H1 (cell line): Measurements from ENCODE around the gene FOXO1. TPM values are rescaled to one million over a fixed set of nuclear protein-coding genes. Genes with fewer than 3 reads are reported as not detected.

ENCODE experiments used
- CTCF ChIA-PET: fragments of 300-600 bp; sonication (Branson Sonifier 250); formaldehyde crosslinking; loops from one replicate; lab custom pipeline; 2021; ENCODE audit not compliant: partially characterized antibody; lab: Charles Lee
- POLR2A ChIA-PET: fragments of 300-600 bp; sonication (Branson Sonifier 250); formaldehyde crosslinking; loops from one replicate; lab custom pipeline; 2021; ENCODE audit warnings: inconsistent platforms; ENCODE audit not compliant: partially characterized antibody; lab: Charles Lee
- DNase-seq, 2 experiments: peaks; one replicate each; pipeline versions ENCODE4 v3.0.0 to v3.0.0-alpha.2; 2010 to 2022; ENCODE audit warnings: low spot score in 2 of 2, low read depth in 1 of 2, mixed read lengths in 1 of 2
- FAIRE-seq: peaks from 2 replicates; lab custom pipeline; 2011; peaks lifted over from hg19 to GRCh38; lab: Jason Lieb, UNC
- H2AFZ ChIP-seq: 2 replicates; pipeline ENCODE4 v1.8.1; 2012; ENCODE audit warnings: low read length, inconsistent platforms
- H2AK5ac ChIP-seq: 2 replicates; pipeline ENCODE4 v1.6.1; 2013; ENCODE audit warnings: low read depth, low read length
- H2BK120ac ChIP-seq: replicated peaks from 2 replicates; pipeline ENCODE3; 2013; ENCODE audit warnings: low read depth, low read length, inconsistent platforms
- H2BK12ac ChIP-seq: 2 replicates; pipeline ENCODE4 v1.6.1; 2013; ENCODE audit warnings: low read depth, low read length
- H2BK15ac ChIP-seq: 2 replicates; pipeline ENCODE4 v1.6.1; 2013; ENCODE audit warnings: low read length
- H2BK20ac ChIP-seq: 2 replicates; pipeline ENCODE4 v1.6.1; 2013; ENCODE audit warnings: low read length
- H2BK5ac ChIP-seq: 2 replicates; pipeline ENCODE4 v1.6.1; 2013; ENCODE audit warnings: low read depth, low read length
- H3K14ac ChIP-seq: 2 replicates; pipeline ENCODE4 v1.6.1; 2013; ENCODE audit warnings: inconsistent platforms; ENCODE audit not compliant: insufficient read length
- H3K18ac ChIP-seq: 2 replicates; pipeline ENCODE4 v1.6.1; 2013; ENCODE audit warnings: low read length; ENCODE audit errors: extremely low read depth
- H3K23ac ChIP-seq: 2 replicates; pipeline ENCODE4 v1.6.1; 2013; ENCODE audit warnings: inconsistent platforms; ENCODE audit not compliant: insufficient read length
- H3K23me2 ChIP-seq: 2 replicates; pipeline ENCODE4 v1.6.1; 2013; ENCODE audit warnings: low read depth, low read length
- H3K27ac ChIP-seq: 2 replicates; pipeline ENCODE4 v1.6.1; 2011; ENCODE audit warnings: low read depth, low read length, inconsistent platforms
- H3K27me3 ChIP-seq, 4 experiments: replicated peaks in 1 of 4; 1 replicate in 1 of 4; 2 replicates in 3 of 4; pipeline versions ENCODE4 v1.6.1 to v1.8.1; 2011 to 2013; ENCODE audit warnings: low read length in 3 of 4, mild to moderate bottlenecking in 3 of 4, inconsistent platforms in 2 of 4, mixed read lengths in 2 of 4, moderate library complexity in 1 of 4; ENCODE audit not compliant: control insufficient read depth in 3 of 4, insufficient read depth in 3 of 4; ENCODE audit errors: extremely low read depth in 1 of 4
- H3K36me3 ChIP-seq, 4 experiments: 2 replicates each; pipeline versions ENCODE4 v1.6.1 to v1.8.1; 2011 to 2013; ENCODE audit warnings: mild to moderate bottlenecking in 4 of 4, low read length in 3 of 4, moderate library complexity in 2 of 4, control low read depth in 1 of 4, inconsistent platforms in 1 of 4; ENCODE audit not compliant: insufficient read depth in 4 of 4, control insufficient read depth in 2 of 4
- H3K4ac ChIP-seq: replicated peaks from 2 replicates; pipeline ENCODE3; 2013; ENCODE audit warnings: low read length, low read depth, mixed read lengths, inconsistent platforms; ENCODE audit not compliant: insufficient read length
- H3K4me1 ChIP-seq, 4 experiments: replicated peaks in 1 of 4; 1 replicate in 1 of 4; 2 replicates in 3 of 4; pipeline versions ENCODE4 v1.6.1 to v1.8.1; 2011 to 2013; ENCODE audit warnings: low read length in 3 of 4, inconsistent platforms in 2 of 4, mixed read lengths in 1 of 4; ENCODE audit not compliant: insufficient read depth in 4 of 4, control insufficient read depth in 3 of 4
- H3K4me2 ChIP-seq, 2 experiments: 2 replicates each; pipeline versions ENCODE4 v1.6.1 to v1.8.1; 2011 to 2013; ENCODE audit warnings: low read depth in 2 of 2, low read length in 2 of 2, control low read depth in 1 of 2, inconsistent platforms in 1 of 2, mild to moderate bottlenecking in 1 of 2; ENCODE audit not compliant: insufficient read depth in 1 of 2
- H3K4me3 ChIP-seq, 4 experiments: fragments of 200-600, 300-600 bp in 1 of 4; sonication (generic), shearing (Covaris generic), sonication (Bioruptor Twin) in 1 of 4; 2 replicates each; pipeline versions ENCODE4 v1.5.1 to v1.8.1; 2011 to 2016; ENCODE audit warnings: low read length in 4 of 4, low read depth in 3 of 4, control low read depth in 2 of 4, inconsistent platforms in 2 of 4, mild to moderate bottlenecking in 2 of 4, mixed read lengths in 1 of 4, moderate library complexity in 1 of 4; ENCODE audit not compliant: insufficient read depth in 2 of 4; ENCODE audit errors: extremely low read depth in 1 of 4
- H3K56ac ChIP-seq: replicated peaks from 2 replicates; pipeline ENCODE3; 2013; ENCODE audit warnings: low read depth, mild to moderate bottlenecking, mixed read lengths, low read length, inconsistent platforms; ENCODE audit not compliant: insufficient read length
- H3K79me1 ChIP-seq: 2 replicates; pipeline ENCODE4 v1.6.1; 2013; ENCODE audit warnings: low read depth, low read length, control low read depth
- H3K79me2 ChIP-seq, 2 experiments: 2 replicates each; pipeline versions ENCODE4 v1.6.1 to v1.8.1; 2012 to 2013; ENCODE audit warnings: low read length in 2 of 2, mild to moderate bottlenecking in 2 of 2, inconsistent platforms in 1 of 2; ENCODE audit not compliant: insufficient read depth in 2 of 2, control insufficient read depth in 1 of 2
- H3K9ac ChIP-seq, 4 experiments: replicated peaks in 1 of 4; 1 replicate in 1 of 4; 2 replicates in 3 of 4; pipeline versions ENCODE4 v1.6.1 to v1.8.1; 2011 to 2013; ENCODE audit warnings: low read depth in 3 of 4, low read length in 3 of 4, control low read depth in 2 of 4, mild to moderate bottlenecking in 2 of 4, moderate library complexity in 2 of 4, inconsistent platforms in 1 of 4; ENCODE audit errors: extremely low read depth in 1 of 4
- H3K9me3 ChIP-seq, 2 experiments: 2 replicates each; pipeline versions ENCODE4 v1.6.1 to v1.8.1; 2012 to 2013; ENCODE audit warnings: mild to moderate bottlenecking in 2 of 2, moderate library complexity in 2 of 2, control low read depth in 1 of 2, inconsistent platforms in 1 of 2, low read depth in 1 of 2, low read length in 1 of 2, mixed read lengths in 1 of 2; ENCODE audit not compliant: insufficient read depth in 2 of 2
- H4K20me1 ChIP-seq, 2 experiments: replicated peaks in 1 of 2; 2 replicates each; pipeline versions ENCODE3 to v1.8.1; 2011 to 2013; ENCODE audit warnings: inconsistent platforms in 2 of 2, low read length in 2 of 2, mild to moderate bottlenecking in 1 of 2; ENCODE audit not compliant: insufficient read depth in 2 of 2, control insufficient read depth in 1 of 2
- H4K5ac ChIP-seq: 2 replicates; pipeline ENCODE4 v1.6.1; 2013; ENCODE audit warnings: low read length, low read depth, mixed read lengths, inconsistent platforms; ENCODE audit not compliant: insufficient read length
- H4K8ac ChIP-seq: 2 replicates; pipeline ENCODE4 v1.8.0; 2013; ENCODE audit warnings: mild to moderate bottlenecking, moderate library complexity, low read length, inconsistent platforms; ENCODE audit not compliant: insufficient read depth; ENCODE audit errors: extremely low read depth
- H4K91ac ChIP-seq: replicated peaks from 2 replicates; pipeline ENCODE3; 2013; ENCODE audit warnings: low read length, mixed read lengths, inconsistent platforms; ENCODE audit not compliant: insufficient read length
- BRCA1 ChIP-seq: IDR thresholded peaks from 2 replicates; pipeline ENCODE4 v1.6.1; 2012; ENCODE audit warnings: low read depth, low read length, improper control_type of control experiment
- EP300 ChIP-seq, 2 experiments: IDR thresholded peaks; 1 replicate in 1 of 2; 2 replicates in 1 of 2; pipeline ENCODE4 v1.6.1; 2011 to 2012; ENCODE audit warnings: low read depth in 2 of 2, low read length in 2 of 2, mild to moderate bottlenecking in 2 of 2, borderline replicate concordance in 1 of 2, inconsistent platforms in 1 of 2, moderate library complexity in 1 of 2
- FOSL1 ChIP-seq: IDR thresholded peaks from 2 replicates; pipeline ENCODE4 v1.6.1; 2011; ENCODE audit warnings: mild to moderate bottlenecking, low read depth, low read length, moderate library complexity; ENCODE audit not compliant: insufficient read depth
- POLR2AphosphoS5 ChIP-seq: IDR thresholded peaks from 2 replicates; pipeline ENCODE4 v1.6.1; 2011; ENCODE audit warnings: low read depth, low read length
- POU5F1 ChIP-seq: IDR thresholded peaks from 2 replicates; pipeline ENCODE4 v1.6.1; 2011; ENCODE audit warnings: low read depth, mild to moderate bottlenecking, low read length, moderate library complexity
- SP4 ChIP-seq: IDR thresholded peaks from 2 replicates; pipeline ENCODE4 v1.6.1; 2012; ENCODE audit warnings: low read length, inconsistent platforms
- TAF1 ChIP-seq: IDR thresholded peaks from 2 replicates; pipeline ENCODE4 v1.6.1; 2011; ENCODE audit warnings: mild to moderate bottlenecking, low read depth, low read length
- WGBS, 2 experiments: shearing (Covaris generic) in 1 of 2; methylation state at CpG; one replicate each; pipeline versions ENCODE4 v1.1.6 to v1.1.7; 2013 to 2015; ENCODE audit warnings: low lambda C conversion rate in 2 of 2, mixed read lengths in 2 of 2, inconsistent platforms in 1 of 2, low coverage in 1 of 2, missing lambda C conversion rate in 1 of 2; ENCODE audit not compliant: insufficient replicate concordance in 2 of 2, insufficient coverage in 1 of 2, insufficient read length in 1 of 2; ENCODE audit errors: extremely low coverage in 1 of 2, missing lambda C conversion rate in 1 of 2; 5-methylcytosine and 5-hydroxymethylcytosine counted together
- polyA plus RNA-seq, 7 experiments: library from polyadenylated mRNA; depleted of rRNA in 3 of 7; stranded (reverse) in 5 of 7; unstranded in 2 of 7; fragments of >200 nt in 5 of 7; fragments of 200-250 nt in 2 of 7; gene quantifications; 1 replicate in 5 of 7; 2 replicates in 1 of 7; 4 replicates in 1 of 7; pipeline versions ENCODE4 v1.2.1 to v1.2.3, GENCODE V29; 2011 to 2013; ENCODE audit warnings: missing spikeins in 2 of 7, mixed read lengths in 2 of 7
- total RNA-seq: library from RNA; stranded (reverse); fragmentation: NEBNext Ultra II Directional; extraction: Animal tissue kit (Norgen Biotek cat#: 25700); gene quantifications from 2 replicates; pipeline ENCODE4 v1.2.1, GENCODE V29; 2021
- TF ChIP-seq, protein P1 (sequence below): IDR thresholded peaks from 2 replicates; pipeline ENCODE4 v1.6.1; 2012; ENCODE audit warnings: low read length, inconsistent platforms
- TF ChIP-seq, protein P2 (sequence below), 3 experiments: IDR thresholded peaks; 1 replicate in 2 of 3; 2 replicates in 1 of 3; pipeline versions ENCODE4 v1.5.1 to v1.6.1; 2011; ENCODE audit warnings: low read length in 3 of 3, mild to moderate bottlenecking in 3 of 3, inconsistent platforms in 2 of 3, low read depth in 1 of 3, moderate library complexity in 1 of 3; ENCODE audit not compliant: insufficient read depth in 1 of 3; ENCODE audit errors: control extremely low read depth in 1 of 3

The FOXO1 gene
- total and polyA plus RNA-seq, 2 of the 8 experiments (the other 6 are each of a cell fraction or from before 2014, with no cell fraction given): 35.3 to 56.9 TPM

DNA sequence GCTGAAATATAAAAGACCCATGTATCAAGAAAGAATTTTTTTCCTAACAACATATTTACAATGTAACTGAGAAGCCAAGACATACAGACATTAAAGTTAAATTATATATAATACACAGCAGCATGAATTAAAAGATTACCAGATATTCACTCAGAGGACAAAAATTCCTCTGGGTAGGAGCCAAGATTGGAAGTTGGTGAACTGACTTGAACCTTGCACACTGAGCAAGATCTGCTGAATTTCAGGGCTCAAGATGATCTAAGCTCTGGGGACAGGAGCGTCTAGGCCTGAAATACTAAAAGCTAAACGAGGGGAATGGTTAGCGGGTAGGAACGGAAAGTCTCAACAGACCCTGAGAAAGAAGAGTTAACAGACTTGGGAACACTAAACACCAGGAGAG, 8.5 kb downstream of the FOXO1 start:
- H3K4me3 ChIP-seq: no peak overlapping the region
- DNase-seq (no peak), FAIRE-seq (peak; percentile 36)
- no peaks in the 10 kb centered on the region for H3K23me2 ChIP-seq
- peaks cover 43 to 99% of the 10 kb centered on the region in 2 experiments for H3K79me2 ChIP-seq
- H3K4me1 ChIP-seq: peaks cover 14 to 27% (median 19%) of the 10 kb centered on the region in 4 experiments; a peak in 6 of 7 replicates
- no peaks in the 10 kb centered on the region for H3K27me3 ChIP-seq
- peaks cover 0 to 3% (median 1%) of the 10 kb centered on the region in 4 experiments; a peak in 2 of 8 replicates for H3K36me3 ChIP-seq
- no peak overlapping the region for H3K23ac ChIP-seq
- no peak overlapping the region for H3K14ac ChIP-seq
- no peak overlapping the region for H2BK12ac ChIP-seq
- no peak overlapping the region for H4K91ac ChIP-seq
- no peak overlapping the region for H4K5ac ChIP-seq
- WGBS, 2 experiments: 91% methylated on average over 4 of the region's 4 CpGs; no CpG with 5 or more reads in 1 of the 2 experiments
- peaks cover 3 to 10% of the 10 kb centered on the region in 2 experiments for H4K20me1 ChIP-seq
- H3K9ac ChIP-seq: no peak overlapping the region
- H2BK15ac ChIP-seq: 0 out of 2 replicates have a peak overlapping the region, but pooled peaks have one; percentile 8
- H2BK5ac ChIP-seq: no peak overlapping the region; the same call in 1 of the 2 replicates
- no peaks in the 10 kb centered on the region for H3K9me3 ChIP-seq
- peak overlapping the region; percentile 63 for H3K18ac ChIP-seq
- no peak overlapping the region for H2AK5ac ChIP-seq
- H2BK20ac ChIP-seq: no peak overlapping the region
- no peak overlapping the region for H3K56ac ChIP-seq
- peaks cover 5% of the 10 kb centered on the region; the same call in 1 of the 2 replicates for H3K79me1 ChIP-seq
- no peak overlapping the region for H2AFZ ChIP-seq
- POLR2A ChIA-PET: interaction anchor here (0.7 to 1.1 kb wide), 2 partner anchors 10 to 53 kb away, joined by 3 read pairs; no protein-coding TSS in a partner anchor
- H3K4ac ChIP-seq: no peak overlapping the region
- no peak overlapping the region for H3K4me2 ChIP-seq
- no peak overlapping the region for H2BK120ac ChIP-seq
- no peak overlapping the region for H4K8ac ChIP-seq
- CTCF ChIA-PET: interaction anchor here (0.6 to 2.4 kb wide), 3 partner anchors 10 to 1942 kb away, joined by 3 to 6 read pairs (median 4); no protein-coding TSS in a partner anchor
- H3K27ac ChIP-seq: peak overlapping the region; percentile 14; the same call in 1 of the 2 replicates
- TF ChIP-seq POU5F1: no peak
- no peak for TF ChIP-seq SP4
- TF ChIP-seq, protein P1, sequence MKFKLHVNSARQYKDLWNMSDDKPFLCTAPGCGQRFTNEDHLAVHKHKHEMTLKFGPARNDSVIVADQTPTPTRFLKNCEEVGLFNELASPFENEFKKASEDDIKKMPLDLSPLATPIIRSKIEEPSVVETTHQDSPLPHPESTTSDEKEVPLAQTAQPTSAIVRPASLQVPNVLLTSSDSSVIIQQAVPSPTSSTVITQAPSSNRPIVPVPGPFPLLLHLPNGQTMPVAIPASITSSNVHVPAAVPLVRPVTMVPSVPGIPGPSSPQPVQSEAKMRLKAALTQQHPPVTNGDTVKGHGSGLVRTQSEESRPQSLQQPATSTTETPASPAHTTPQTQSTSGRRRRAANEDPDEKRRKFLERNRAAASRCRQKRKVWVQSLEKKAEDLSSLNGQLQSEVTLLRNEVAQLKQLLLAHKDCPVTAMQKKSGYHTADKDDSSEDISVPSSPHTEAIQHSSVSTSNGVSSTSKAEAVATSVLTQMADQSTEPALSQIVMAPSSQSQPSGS: no peak
- no peak for TF ChIP-seq POLR2AphosphoS5
- TF ChIP-seq, protein P2, sequence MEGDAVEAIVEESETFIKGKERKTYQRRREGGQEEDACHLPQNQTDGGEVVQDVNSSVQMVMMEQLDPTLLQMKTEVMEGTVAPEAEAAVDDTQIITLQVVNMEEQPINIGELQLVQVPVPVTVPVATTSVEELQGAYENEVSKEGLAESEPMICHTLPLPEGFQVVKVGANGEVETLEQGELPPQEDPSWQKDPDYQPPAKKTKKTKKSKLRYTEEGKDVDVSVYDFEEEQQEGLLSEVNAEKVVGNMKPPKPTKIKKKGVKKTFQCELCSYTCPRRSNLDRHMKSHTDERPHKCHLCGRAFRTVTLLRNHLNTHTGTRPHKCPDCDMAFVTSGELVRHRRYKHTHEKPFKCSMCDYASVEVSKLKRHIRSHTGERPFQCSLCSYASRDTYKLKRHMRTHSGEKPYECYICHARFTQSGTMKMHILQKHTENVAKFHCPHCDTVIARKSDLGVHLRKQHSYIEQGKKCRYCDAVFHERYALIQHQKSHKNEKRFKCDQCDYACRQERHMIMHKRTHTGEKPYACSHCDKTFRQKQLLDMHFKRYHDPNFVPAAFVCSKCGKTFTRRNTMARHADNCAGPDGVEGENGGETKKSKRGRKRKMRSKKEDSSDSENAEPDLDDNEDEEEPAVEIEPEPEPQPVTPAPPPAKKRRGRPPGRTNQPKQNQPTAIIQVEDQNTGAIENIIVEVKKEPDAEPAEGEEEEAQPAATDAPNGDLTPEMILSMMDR (IDR thresholded peaks at IDR 0.05; ENCODE audit: control extremely low read depth in 1 of 3, insufficient read depth in 1 of 3, low read depth in 1 of 3, low read length in 3 of 3): no peak
- TF ChIP-seq BRCA1: no peak
- no peak for TF ChIP-seq TAF1
- no peak for TF ChIP-seq EP300 (IDR thresholded peaks at IDR 0.05; ENCODE audit: borderline replicate concordance in 1 of 2, low read depth in 2 of 2, low read length in 2 of 2)
- no peak for TF ChIP-seq FOSL1
